SK-N-MC (cell line): ENCODE results near the gene MIOX.

Source experiments
- DNase-seq: peaks from one replicate; pipeline ENCODE4 v3.0.0-alpha.2; 2011; ENCODE audit warnings: low read depth, low spot score
- H3K27ac ChIP-seq: fragments of 200-600 bp; sonication (generic); 2 replicates; pipeline ENCODE4 v1.5.1; 2016; ENCODE audit warnings: mixed run types
- H3K36me3 ChIP-seq: fragments of 200-600 bp; sonication (generic); 2 replicates; pipeline ENCODE4 v1.6.1; 2017; ENCODE audit warnings: antibody characterized with exemption, low read length, mixed read lengths; ENCODE audit not compliant: insufficient read depth
- H3K4me3 ChIP-seq: fragments of 200-600 bp; sonication (generic); 2 replicates; pipeline ENCODE4 v1.5.1; 2016
- H3K9ac ChIP-seq: fragments of 200-600 bp; sonication (generic); 2 replicates; pipeline ENCODE4 v1.8.0; 2017; ENCODE audit warnings: mixed run types, mixed read lengths; ENCODE audit not compliant: insufficient read length
- H3K9me3 ChIP-seq: fragments of 200-600 bp; sonication (generic); 2 replicates; pipeline ENCODE4 v1.6.1; 2017; ENCODE audit warnings: low read depth, mild to moderate bottlenecking, antibody characterized with exemption, low read length, moderate library complexity, mixed read lengths
- EZH2 ChIP-seq: fragments of 200-600 bp; sonication (generic); IDR thresholded peaks from one replicate; pipeline ENCODE4 v1.6.1; 2017; ENCODE audit warnings: antibody characterized with exemption
- FOXP2 ChIP-seq: optimal IDR thresholded peaks from 2 replicates; pipeline ENCODE3; 2011; ENCODE audit warnings: mild to moderate bottlenecking, moderate library complexity; ENCODE audit not compliant: insufficient read depth; ENCODE audit errors: extremely low read length, control extremely low read depth
- POLR2AphosphoS5 ChIP-seq: IDR thresholded peaks from 2 replicates; pipeline ENCODE4 v1.6.1; 2012; ENCODE audit warnings: mild to moderate bottlenecking, low read depth, low read length, borderline replicate concordance

MIOX gene

DNA sequence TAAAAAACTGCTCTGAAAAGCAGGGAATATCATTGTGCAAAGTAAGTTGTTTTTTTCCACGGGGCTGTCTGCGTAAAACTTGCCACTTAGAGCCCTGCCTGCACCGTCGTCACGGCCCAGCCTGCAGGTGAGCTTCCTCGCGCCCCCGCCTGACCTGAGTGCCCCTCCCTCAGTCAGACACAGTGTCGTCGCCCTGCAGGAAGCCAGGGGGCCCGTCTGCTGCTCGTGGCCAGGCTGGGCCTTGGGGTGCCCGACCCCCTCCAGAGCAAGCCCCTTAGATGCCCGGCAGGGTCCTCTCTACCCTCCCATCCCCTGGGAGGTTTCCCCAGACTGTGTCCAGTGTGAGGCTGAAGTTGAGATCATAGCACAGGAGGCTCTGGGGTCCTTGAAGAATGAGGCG is 43.5 kb upstream of the MIOX start:
- TF ChIP-seq EZH2 (no peak), POLR2AphosphoS5 (peak; percentile 18; the same call in 1 of the 2 replicates), FOXP2 (no peak)
- 0 out of 2 replicates have a peak overlapping the region, but pooled peaks have one; percentile 0 for H3K27ac ChIP-seq
- DNase-seq, result no peak
- no peak overlapping the region for H3K9ac ChIP-seq
- no peaks in the 10 kb centered on the region for H3K9me3 ChIP-seq
- peaks cover 37% of the 10 kb centered on the region; the same call in 1 of the 2 replicates for H3K36me3 ChIP-seq
- H3K4me3 ChIP-seq, result no peak overlapping the region

DNA sequence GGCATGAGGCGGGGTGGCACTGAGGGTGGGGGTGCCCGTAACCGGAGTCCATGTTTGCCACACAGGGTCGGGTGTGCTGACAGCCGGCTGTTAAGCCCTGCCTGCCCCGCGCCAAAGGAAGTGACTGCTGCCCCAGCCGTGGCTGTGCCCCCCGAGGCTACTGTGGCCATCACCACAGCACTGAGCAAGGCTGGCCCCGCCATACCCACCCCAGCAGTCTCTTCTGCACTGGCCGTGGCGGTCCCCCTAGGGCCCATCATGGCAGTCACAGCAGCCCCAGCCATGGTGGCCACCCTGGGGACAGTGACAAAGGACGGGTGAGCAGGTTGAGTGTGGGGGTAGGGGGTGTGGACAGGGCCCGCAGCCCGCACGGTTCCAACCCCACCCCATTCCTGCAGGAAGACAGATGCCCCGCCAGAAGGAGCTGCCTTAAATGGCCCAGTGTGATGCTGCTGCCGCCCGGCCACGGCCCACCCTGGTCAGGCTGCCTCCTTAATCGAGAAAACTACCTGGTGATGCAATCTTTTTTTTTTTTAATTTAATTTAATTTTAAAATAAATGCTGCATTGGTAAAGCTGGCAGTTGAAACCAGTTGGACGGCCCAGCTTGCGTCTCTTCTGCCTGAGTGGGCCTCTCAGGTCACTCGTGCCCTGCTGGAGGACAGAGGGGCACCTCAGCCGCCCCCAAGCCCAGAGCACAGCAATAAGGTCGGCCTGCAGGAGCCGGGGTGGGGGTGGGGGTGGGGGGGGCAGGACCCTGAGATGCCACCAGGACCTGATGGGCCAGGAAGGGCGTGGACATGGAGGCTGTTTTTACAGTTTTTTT is 42.6 kb upstream of the MIOX start:
- Histone ChIP-seq H3K27ac (no peak overlapping the region), H3K9ac (no peak overlapping the region), H3K9me3 (no peaks in the 10 kb centered on the region), H3K4me3 (no peak overlapping the region), H3K36me3 (peaks cover 35% of the 10 kb centered on the region; the same call in 1 of the 2 replicates)
- TF ChIP-seq EZH2 (no peak), FOXP2 (no peak), POLR2AphosphoS5 (no peak)
- no peak for DNase-seq

DNA sequence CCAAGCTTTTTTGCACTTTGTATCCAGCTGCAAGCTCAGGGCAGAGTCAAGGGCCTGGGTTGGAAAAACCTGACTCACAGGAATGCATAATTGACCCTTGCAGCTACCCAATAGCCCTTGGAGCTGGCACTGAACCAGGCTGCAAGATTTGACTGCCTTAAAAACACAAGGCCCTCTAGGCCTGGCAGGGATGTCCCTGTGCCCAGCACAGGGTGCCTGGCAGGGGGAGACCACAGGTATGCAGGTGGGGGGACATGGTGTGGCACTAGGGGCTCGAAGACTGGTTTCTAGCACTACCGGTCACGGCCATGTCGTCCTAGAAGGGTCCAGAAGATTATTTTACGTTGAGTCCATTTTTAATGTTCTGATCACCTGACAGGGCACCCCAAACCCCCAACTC is 42.0 kb upstream of the MIOX start:
- TF ChIP-seq EZH2, result no peak
- no peak for TF ChIP-seq FOXP2
- TF ChIP-seq POLR2AphosphoS5, result no peak
- Histone ChIP-seq H3K4me3 (no peak overlapping the region), H3K27ac (peak overlapping the region; percentile 3; the same call in 1 of the 2 replicates), H3K9me3 (no peaks in the 10 kb centered on the region), H3K9ac (no peak overlapping the region), H3K36me3 (peaks cover 32% of the 10 kb centered on the region; the same call in 1 of the 2 replicates)
- DNase-seq, result no peak

DNA sequence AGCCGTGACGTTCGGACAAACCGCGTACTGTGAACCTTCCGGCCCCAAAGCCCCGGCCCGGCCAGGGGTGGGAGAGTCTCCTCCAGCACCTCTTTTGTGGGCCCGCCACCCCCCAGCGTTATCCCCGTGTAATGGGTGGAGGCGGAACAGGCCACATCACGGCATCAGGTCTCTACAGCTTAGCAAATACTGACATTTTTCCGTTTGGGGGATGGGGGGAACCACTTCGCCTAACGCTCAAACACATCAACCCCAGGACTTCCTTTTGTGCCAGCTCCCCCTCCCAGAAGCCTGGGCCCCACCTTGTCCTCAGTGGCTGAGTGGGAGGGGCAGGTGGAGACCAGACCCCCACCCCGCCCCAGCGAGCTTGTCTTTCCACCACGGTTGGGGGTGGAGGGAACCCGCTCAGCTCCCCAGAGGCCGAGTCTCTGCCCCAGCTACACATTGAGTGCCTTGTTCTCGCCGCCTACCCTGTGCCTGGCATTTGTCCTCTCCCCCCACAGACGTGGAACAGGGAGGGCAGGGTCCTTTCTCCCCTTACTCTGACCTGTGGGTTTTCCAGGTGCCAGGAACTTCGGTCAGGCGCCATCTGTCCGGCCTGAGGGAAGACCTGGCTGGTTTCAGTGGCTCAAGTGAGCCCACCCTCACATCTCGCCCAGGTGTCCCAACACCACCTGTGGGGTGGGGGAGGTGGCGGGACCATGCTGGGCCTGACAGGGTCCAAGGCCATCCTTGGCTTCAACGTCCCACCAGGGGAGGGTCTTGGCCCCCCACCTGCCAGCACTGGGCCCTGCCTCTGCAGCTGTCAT is 41.4 kb upstream of the MIOX start:
- H3K4me3 ChIP-seq, result no peak overlapping the region
- H3K27ac ChIP-seq, result peak overlapping the region; percentile 3; the same call in 1 of the 2 replicates
- DNase-seq, result no peak
- TF ChIP-seq FOXP2 (no peak), POLR2AphosphoS5 (no peak; the same call in 1 of the 2 replicates), EZH2 (no peak)
- H3K36me3 ChIP-seq, result peaks cover 27% of the 10 kb centered on the region; the same call in 1 of the 2 replicates
- no peak overlapping the region for H3K9ac ChIP-seq
- no peaks in the 10 kb centered on the region for H3K9me3 ChIP-seq

DNA sequence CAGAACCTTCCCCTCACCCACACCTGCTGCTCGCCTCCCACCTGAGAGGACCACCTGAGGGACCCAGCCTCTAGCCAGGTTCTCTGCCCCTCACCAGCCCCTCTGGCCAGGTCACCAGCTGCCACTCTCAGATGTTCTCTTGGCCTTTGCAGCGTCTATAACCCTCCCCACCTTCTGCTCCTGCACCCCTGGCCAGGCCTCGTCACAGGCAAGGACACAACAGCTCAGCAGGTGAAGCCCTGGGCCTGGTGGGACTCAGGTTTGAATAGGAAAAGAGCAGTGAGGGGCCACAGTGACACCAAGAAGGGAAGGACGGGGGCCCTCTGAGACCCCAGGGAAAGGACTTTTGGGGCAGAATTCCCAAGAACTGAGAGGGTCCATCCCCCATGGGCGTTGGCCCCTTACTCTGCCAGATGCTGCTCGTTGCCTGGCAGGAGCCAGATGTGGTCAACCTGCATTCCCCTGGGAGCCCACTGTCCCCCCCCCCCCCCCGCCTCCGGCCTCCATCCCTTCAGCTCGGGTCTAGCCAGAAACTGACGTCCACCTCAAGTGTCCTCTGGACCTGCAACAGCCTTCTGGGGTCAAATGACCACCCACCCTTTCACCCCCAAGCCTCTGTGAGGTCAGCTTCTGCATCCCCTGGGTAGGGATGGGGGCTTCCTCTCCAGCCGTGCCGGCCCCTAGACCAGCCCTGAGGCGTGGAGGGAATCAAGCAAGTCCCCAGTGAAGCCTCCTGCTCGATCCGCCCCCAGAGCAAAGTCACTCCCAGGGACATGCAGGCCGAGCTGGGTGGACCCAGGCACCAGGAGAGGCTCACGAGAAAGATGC is 40.6 kb upstream of the MIOX start:
- no peak for DNase-seq
- H3K36me3 ChIP-seq, result peaks cover 30% of the 10 kb centered on the region; the same call in 1 of the 2 replicates
- no peaks in the 10 kb centered on the region for H3K9me3 ChIP-seq
- no peak overlapping the region for H3K9ac ChIP-seq
- no peak overlapping the region for H3K27ac ChIP-seq
- no peak overlapping the region for H3K4me3 ChIP-seq
- TF ChIP-seq POLR2AphosphoS5 (no peak; the same call in 1 of the 2 replicates), FOXP2 (no peak)

DNA sequence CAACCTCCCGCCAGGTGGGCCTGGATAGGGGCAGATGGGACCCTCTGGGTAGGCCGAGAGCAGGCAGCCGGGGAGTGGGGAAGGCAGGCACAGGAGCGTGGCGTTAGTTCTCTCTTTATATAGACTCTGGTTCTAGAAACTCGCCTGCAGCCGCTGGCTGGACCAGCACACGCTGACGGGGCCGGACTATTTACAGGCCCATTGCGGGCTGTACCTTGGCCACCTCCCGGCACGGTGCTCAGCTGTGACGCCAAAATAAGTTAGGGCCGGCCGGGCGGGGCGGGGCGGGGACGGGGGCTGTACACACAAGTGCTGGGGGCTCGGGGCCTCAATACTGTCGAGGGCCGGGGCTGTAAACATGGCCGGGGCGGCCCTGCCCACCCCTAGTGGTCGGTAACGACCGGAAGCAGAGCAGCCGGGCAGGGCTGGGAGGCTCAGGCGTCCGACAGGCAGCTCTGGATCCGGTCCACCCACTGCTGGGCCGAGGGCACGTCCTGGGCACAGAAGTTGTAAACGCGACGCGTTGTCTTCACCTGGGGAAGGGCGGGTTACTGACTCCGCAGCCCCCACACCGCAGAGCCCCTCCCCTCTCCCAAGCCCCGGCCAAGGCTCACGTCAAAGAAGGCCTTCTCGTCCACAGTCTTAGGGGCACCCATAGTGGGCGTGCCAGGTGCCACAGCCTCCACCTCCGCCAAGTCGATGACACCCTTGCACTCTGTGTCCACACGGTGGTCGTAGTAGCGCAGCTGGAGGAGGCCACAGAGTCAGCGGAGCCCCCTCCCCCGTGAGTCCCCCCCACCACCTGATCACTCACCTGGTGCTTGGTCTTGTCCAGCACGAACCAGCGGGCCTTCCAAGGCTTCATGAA is 39.7 kb upstream of the MIOX start:
- TF ChIP-seq POLR2AphosphoS5 (no peak), FOXP2 (no peak), EZH2 (no peak)
- H3K27ac ChIP-seq, result no peak overlapping the region
- H3K36me3 ChIP-seq, result peaks cover 30% of the 10 kb centered on the region; the same call in 1 of the 2 replicates
- DNase-seq, result no peak
- no peak overlapping the region for H3K4me3 ChIP-seq
- H3K9ac ChIP-seq, result no peak overlapping the region
- H3K9me3 ChIP-seq, result no peaks in the 10 kb centered on the region
